H9 (cell line): Measurements from ENCODE around the gene CHST8. TPM values are rescaled to one million over a fixed set of nuclear protein-coding genes. Genes with fewer than 3 reads are reported as not detected.

Source experiments
- DNase-seq: peaks from one replicate; pipeline ENCODE4 v3.0.0-alpha.2; 2017
- H2AFZ ChIP-seq: one replicate; pipeline ENCODE4 v1.6.1; 2013; ENCODE audit warnings: mild to moderate bottlenecking, low read length, control low read depth, moderate library complexity
- H2AK5ac ChIP-seq: 2 replicates; pipeline ENCODE4 v1.6.1; 2013; ENCODE audit warnings: low read length, control low read depth, mixed read lengths; ENCODE audit not compliant: insufficient read length
- H2BK120ac ChIP-seq: one replicate; pipeline ENCODE4 v1.6.1; 2013; ENCODE audit warnings: low read depth, mild to moderate bottlenecking, low read length, control low read depth, inconsistent platforms; ENCODE audit not compliant: poor library complexity, severe bottlenecking
- H2BK12ac ChIP-seq: 2 replicates; pipeline ENCODE4 v1.6.1; 2013; ENCODE audit warnings: low read length, control low read depth, mixed read lengths, low read depth; ENCODE audit not compliant: insufficient read length
- H2BK15ac ChIP-seq: 2 replicates; pipeline ENCODE4 v1.6.1; 2013; ENCODE audit warnings: low read depth, low read length, control low read depth
- H2BK20ac ChIP-seq: one replicate; pipeline ENCODE4 v1.6.1; 2013; ENCODE audit warnings: low read depth, mild to moderate bottlenecking, low read length, control low read depth, inconsistent platforms; ENCODE audit not compliant: poor library complexity, severe bottlenecking
- H2BK5ac ChIP-seq: 2 replicates; pipeline ENCODE4 v1.6.1; 2013; ENCODE audit warnings: low read length, control low read depth, mixed read lengths; ENCODE audit not compliant: insufficient read length
- H3K14ac ChIP-seq: 2 replicates; pipeline ENCODE4 v1.6.1; 2013; ENCODE audit warnings: low read length, control low read depth; ENCODE audit not compliant: insufficient read depth
- H3K18ac ChIP-seq: 2 replicates; pipeline ENCODE4 v1.6.1; 2013; ENCODE audit warnings: low read depth, mild to moderate bottlenecking, mixed read lengths, low read length, control low read depth; ENCODE audit not compliant: insufficient read length
- H3K23ac ChIP-seq: 2 replicates; pipeline ENCODE4 v1.6.1; 2013; ENCODE audit warnings: low read length, control low read depth, mixed read lengths, low read depth; ENCODE audit not compliant: insufficient read length
- H3K23me2 ChIP-seq: 2 replicates; pipeline ENCODE4 v1.6.1; 2013; ENCODE audit warnings: low read depth, mild to moderate bottlenecking, mixed read lengths, low read length, control low read depth; ENCODE audit not compliant: insufficient read length, poor library complexity, severe bottlenecking
- H3K27ac ChIP-seq: 2 replicates; pipeline ENCODE4 v1.5.1; 2013; ENCODE audit warnings: low read length, control low read depth, mixed read lengths, low read depth; ENCODE audit not compliant: insufficient read length
- H3K27me3 ChIP-seq: 2 replicates; pipeline ENCODE4 v1.6.1; 2013; ENCODE audit warnings: low read length, control low read depth, inconsistent platforms; ENCODE audit not compliant: insufficient read depth
- H3K4ac ChIP-seq: 2 replicates; pipeline ENCODE4 v1.6.1; 2013; ENCODE audit warnings: low read depth, mild to moderate bottlenecking, control low read depth, inconsistent platforms, low read length, moderate library complexity
- H3K4me1 ChIP-seq: 2 replicates; pipeline ENCODE4 v1.6.1; 2013; ENCODE audit warnings: low read length, control low read depth, inconsistent platforms; ENCODE audit not compliant: insufficient read depth
- H3K4me2 ChIP-seq: 2 replicates; pipeline ENCODE4 v1.6.1; 2013; ENCODE audit warnings: low read length, control low read depth, mixed read lengths; ENCODE audit not compliant: insufficient read length, insufficient read depth
- H3K56ac ChIP-seq: 2 replicates; pipeline ENCODE4 v1.6.1; 2013; ENCODE audit warnings: low read depth, mild to moderate bottlenecking, mixed read lengths, low read length, control low read depth; ENCODE audit not compliant: insufficient read length
- H3K79me1 ChIP-seq: 2 replicates; pipeline ENCODE4 v1.6.1; 2013; ENCODE audit warnings: low read depth, mild to moderate bottlenecking, moderate library complexity, low read length, control low read depth, inconsistent platforms; ENCODE audit not compliant: insufficient read depth, poor library complexity, severe bottlenecking
- H3K79me2 ChIP-seq: 2 replicates; pipeline ENCODE4 v1.6.1; 2013; ENCODE audit warnings: low read length, control low read depth, inconsistent platforms; ENCODE audit not compliant: insufficient read depth
- H3K9ac ChIP-seq: 2 replicates; pipeline ENCODE4 v1.6.1; 2013; ENCODE audit warnings: low read length, control low read depth, mixed read lengths; ENCODE audit not compliant: insufficient read length; ENCODE audit errors: extremely low read depth
- H3K9me3 ChIP-seq: one replicate; pipeline ENCODE4 v1.6.1; 2013; ENCODE audit warnings: low read depth, low read length, inconsistent platforms; ENCODE audit not compliant: control insufficient read depth
- H3T11ph ChIP-seq: one replicate; pipeline ENCODE4 v1.6.1; 2013; ENCODE audit warnings: mild to moderate bottlenecking, low read length, control low read depth, inconsistent platforms
- H4K20me1 ChIP-seq: one replicate; pipeline ENCODE4 v1.6.1; 2013; ENCODE audit not compliant: control insufficient read depth, insufficient read length, insufficient read depth
- H4K5ac ChIP-seq: 2 replicates; pipeline ENCODE4 v1.6.1; 2013; ENCODE audit warnings: low read depth, mild to moderate bottlenecking, mixed read lengths, low read length, control low read depth; ENCODE audit not compliant: insufficient read length
- H4K8ac ChIP-seq: replicated peaks from 2 replicates; pipeline ENCODE4 v1.6.1; 2013; ENCODE audit warnings: low read length, control low read depth, mixed read lengths, low read depth; ENCODE audit not compliant: insufficient read length
- H4K91ac ChIP-seq: 2 replicates; pipeline ENCODE4 v1.6.1; 2013; ENCODE audit warnings: low read depth, mild to moderate bottlenecking, moderate library complexity, mixed read lengths, low read length, control low read depth; ENCODE audit not compliant: insufficient read length
- H3K27ac Mint-ChIP-seq, 3 experiments: 2 replicates in 2 of 3; 3 replicates in 1 of 3; pipeline ENCODE4 v1.8.0; 2020 to 2021; ENCODE audit warnings: mixed read lengths in 3 of 3, mild to moderate bottlenecking in 1 of 3, moderate library complexity in 1 of 3
- H3K27me3 Mint-ChIP-seq: 2 replicates; pipeline ENCODE4 v1.8.0; 2021; ENCODE audit warnings: low read depth, mild to moderate bottlenecking, moderate library complexity, mixed read lengths
- H3K36me3 Mint-ChIP-seq, 3 experiments: 2 replicates in 2 of 3; 3 replicates in 1 of 3; pipeline ENCODE4 v1.8.0; 2020 to 2021; ENCODE audit warnings: low read depth in 3 of 3, mixed read lengths in 3 of 3; ENCODE audit not compliant: insufficient read depth in 1 of 3
- H3K4me1 Mint-ChIP-seq, 2 experiments: 2 replicates each; pipeline ENCODE4 v1.8.0; 2020; ENCODE audit warnings: mixed read lengths in 2 of 2
- H3K4me3 Mint-ChIP-seq, 2 experiments: 2 replicates in 1 of 2; 3 replicates in 1 of 2; pipeline ENCODE4 v1.8.0; 2020 to 2021; ENCODE audit warnings: mild to moderate bottlenecking in 2 of 2, mixed read lengths in 2 of 2, moderate library complexity in 1 of 2
- H3K9me3 Mint-ChIP-seq, 2 experiments: 2 replicates in 1 of 2; 3 replicates in 1 of 2; pipeline ENCODE4 v1.8.0; 2020; ENCODE audit warnings: mild to moderate bottlenecking in 2 of 2, mixed read lengths in 2 of 2, moderate library complexity in 1 of 2
- CTCF ChIP-seq: fragments of 200-600 bp; sonication (generic); conservative IDR thresholded peaks from 3 replicates; pipeline ENCODE4 v1.8.0; 2021; ENCODE audit warnings: antibody characterized with exemption, mild to moderate bottlenecking
- WGBS: extraction: QIAGEN DNeasy Blood & Tissue Kit; methylation state at CpG from one replicate; pipeline ENCODE4 v1.1.7; 2013; ENCODE audit warnings: missing lambda C conversion rate, low lambda C conversion rate, mixed read lengths; ENCODE audit not compliant: insufficient read length; ENCODE audit errors: extremely low coverage; 5-methylcytosine and 5-hydroxymethylcytosine counted together
- total RNA-seq: library from RNA; stranded (reverse); gene quantifications from 2 replicates; pipeline ENCODE4 v1.2.1, GENCODE V29; 2021

Gene CHST8
- total RNA-seq, 1 experiment from 2014 or later = 5.1 TPM

- peak overlapping the region; percentile 24; the same call in 1 of the 2 replicates for H3K14ac ChIP-seq
- H4K5ac ChIP-seq = no peak overlapping the region
- H4K91ac ChIP-seq = no peak overlapping the region
- no peak overlapping the region for H3K56ac ChIP-seq
- H3K9ac ChIP-seq = peak overlapping the region; percentile 39
- TF ChIP-seq CTCF = no peak
- H2BK5ac ChIP-seq = no peak overlapping the region
- H3K79me1 ChIP-seq = no peaks in the 10 kb centered on the region
- no peak overlapping the region for H3K4ac ChIP-seq
- no peak overlapping the region for H2AK5ac ChIP-seq
- H3K18ac ChIP-seq = no peak overlapping the region
- H3K4me2 ChIP-seq = peak overlapping the region; percentile 80
- H3K4me1 Mint-ChIP-seq = peaks cover 18 to 22% of the 10 kb centered on the region in 2 experiments
- H3K4me1 ChIP-seq = peaks cover 5% of the 10 kb centered on the region; the same call in 1 of the 2 replicates
- H3K23me2 ChIP-seq = peaks cover 19% of the 10 kb centered on the region
- H3K27ac ChIP-seq = no peak overlapping the region
- no peak overlapping the region for H2BK15ac ChIP-seq
- no peak overlapping the region for H3K27ac Mint-ChIP-seq
- H3K36me3 Mint-ChIP-seq = no peaks in the 10 kb centered on the region
- no peak overlapping the region for H2BK20ac ChIP-seq
- H2BK12ac ChIP-seq = no peak overlapping the region
- H3K4me3 Mint-ChIP-seq = peak overlapping the region; percentile 69 to 91
- no peaks in the 10 kb centered on the region for H3K9me3 Mint-ChIP-seq
- H3T11ph ChIP-seq = no peak overlapping the region
- H2AFZ ChIP-seq = no peak overlapping the region
- DNase-seq = no peak
- WGBS = no CpG with 5 or more reads among the region's 35 CpGs
- no peaks in the 10 kb centered on the region for H3K9me3 ChIP-seq
- no peak overlapping the region for H3K23ac ChIP-seq
- H2BK120ac ChIP-seq = no peak overlapping the region
- H3K79me2 ChIP-seq = no peaks in the 10 kb centered on the region; the same call in 1 of the 2 replicates
- H3K27me3 ChIP-seq = peaks cover 24% of the 10 kb centered on the region; the same call in 1 of the 2 replicates
- H3K27me3 Mint-ChIP-seq = peaks cover 87% of the 10 kb centered on the region
- H4K20me1 ChIP-seq = no peaks in the 10 kb centered on the region
- no peak overlapping the region for H4K8ac ChIP-seq
Measured at GRCh38 chr19:33622505-33622808, 704 bp downstream of the CHST8 start.
